H9 (cell line): ENCODE results near the gene LRRC8A. TPM values are rescaled to one million over a fixed set of nuclear protein-coding genes. Genes with fewer than 3 reads are reported as not detected.

Experiments used
- DNase-seq: peaks from one replicate; pipeline ENCODE4 v3.0.0-alpha.2; 2017
- H2AFZ ChIP-seq: one replicate; pipeline ENCODE4 v1.6.1; 2013; ENCODE audit warnings: mild to moderate bottlenecking, low read length, control low read depth, moderate library complexity
- H2AK5ac ChIP-seq: 2 replicates; pipeline ENCODE4 v1.6.1; 2013; ENCODE audit warnings: low read length, control low read depth, mixed read lengths; ENCODE audit not compliant: insufficient read length
- H2BK120ac ChIP-seq: one replicate; pipeline ENCODE4 v1.6.1; 2013; ENCODE audit warnings: low read depth, mild to moderate bottlenecking, low read length, control low read depth, inconsistent platforms; ENCODE audit not compliant: poor library complexity, severe bottlenecking
- H2BK12ac ChIP-seq: 2 replicates; pipeline ENCODE4 v1.6.1; 2013; ENCODE audit warnings: low read length, control low read depth, mixed read lengths, low read depth; ENCODE audit not compliant: insufficient read length
- H2BK15ac ChIP-seq: 2 replicates; pipeline ENCODE4 v1.6.1; 2013; ENCODE audit warnings: low read depth, low read length, control low read depth
- H2BK20ac ChIP-seq: one replicate; pipeline ENCODE4 v1.6.1; 2013; ENCODE audit warnings: low read depth, mild to moderate bottlenecking, low read length, control low read depth, inconsistent platforms; ENCODE audit not compliant: poor library complexity, severe bottlenecking
- H2BK5ac ChIP-seq: 2 replicates; pipeline ENCODE4 v1.6.1; 2013; ENCODE audit warnings: low read length, control low read depth, mixed read lengths; ENCODE audit not compliant: insufficient read length
- H3K14ac ChIP-seq: 2 replicates; pipeline ENCODE4 v1.6.1; 2013; ENCODE audit warnings: low read length, control low read depth; ENCODE audit not compliant: insufficient read depth
- H3K18ac ChIP-seq: 2 replicates; pipeline ENCODE4 v1.6.1; 2013; ENCODE audit warnings: low read depth, mild to moderate bottlenecking, mixed read lengths, low read length, control low read depth; ENCODE audit not compliant: insufficient read length
- H3K23ac ChIP-seq: 2 replicates; pipeline ENCODE4 v1.6.1; 2013; ENCODE audit warnings: low read length, control low read depth, mixed read lengths, low read depth; ENCODE audit not compliant: insufficient read length
- H3K23me2 ChIP-seq: 2 replicates; pipeline ENCODE4 v1.6.1; 2013; ENCODE audit warnings: low read depth, mild to moderate bottlenecking, mixed read lengths, low read length, control low read depth; ENCODE audit not compliant: insufficient read length, poor library complexity, severe bottlenecking
- H3K27ac ChIP-seq: 2 replicates; pipeline ENCODE4 v1.5.1; 2013; ENCODE audit warnings: low read length, control low read depth, mixed read lengths, low read depth; ENCODE audit not compliant: insufficient read length
- H3K27me3 ChIP-seq: 2 replicates; pipeline ENCODE4 v1.6.1; 2013; ENCODE audit warnings: low read length, control low read depth, inconsistent platforms; ENCODE audit not compliant: insufficient read depth
- H3K4ac ChIP-seq: 2 replicates; pipeline ENCODE4 v1.6.1; 2013; ENCODE audit warnings: low read depth, mild to moderate bottlenecking, control low read depth, inconsistent platforms, low read length, moderate library complexity
- H3K4me1 ChIP-seq: 2 replicates; pipeline ENCODE4 v1.6.1; 2013; ENCODE audit warnings: low read length, control low read depth, inconsistent platforms; ENCODE audit not compliant: insufficient read depth
- H3K4me2 ChIP-seq: 2 replicates; pipeline ENCODE4 v1.6.1; 2013; ENCODE audit warnings: low read length, control low read depth, mixed read lengths; ENCODE audit not compliant: insufficient read length, insufficient read depth
- H3K56ac ChIP-seq: 2 replicates; pipeline ENCODE4 v1.6.1; 2013; ENCODE audit warnings: low read depth, mild to moderate bottlenecking, mixed read lengths, low read length, control low read depth; ENCODE audit not compliant: insufficient read length
- H3K79me1 ChIP-seq: 2 replicates; pipeline ENCODE4 v1.6.1; 2013; ENCODE audit warnings: low read depth, mild to moderate bottlenecking, moderate library complexity, low read length, control low read depth, inconsistent platforms; ENCODE audit not compliant: insufficient read depth, poor library complexity, severe bottlenecking
- H3K79me2 ChIP-seq: 2 replicates; pipeline ENCODE4 v1.6.1; 2013; ENCODE audit warnings: low read length, control low read depth, inconsistent platforms; ENCODE audit not compliant: insufficient read depth
- H3K9ac ChIP-seq: 2 replicates; pipeline ENCODE4 v1.6.1; 2013; ENCODE audit warnings: low read length, control low read depth, mixed read lengths; ENCODE audit not compliant: insufficient read length; ENCODE audit errors: extremely low read depth
- H3K9me3 ChIP-seq: one replicate; pipeline ENCODE4 v1.6.1; 2013; ENCODE audit warnings: low read depth, low read length, inconsistent platforms; ENCODE audit not compliant: control insufficient read depth
- H3T11ph ChIP-seq: one replicate; pipeline ENCODE4 v1.6.1; 2013; ENCODE audit warnings: mild to moderate bottlenecking, low read length, control low read depth, inconsistent platforms
- H4K20me1 ChIP-seq: one replicate; pipeline ENCODE4 v1.6.1; 2013; ENCODE audit not compliant: control insufficient read depth, insufficient read length, insufficient read depth
- H4K5ac ChIP-seq: 2 replicates; pipeline ENCODE4 v1.6.1; 2013; ENCODE audit warnings: low read depth, mild to moderate bottlenecking, mixed read lengths, low read length, control low read depth; ENCODE audit not compliant: insufficient read length
- H4K8ac ChIP-seq: replicated peaks from 2 replicates; pipeline ENCODE4 v1.6.1; 2013; ENCODE audit warnings: low read length, control low read depth, mixed read lengths, low read depth; ENCODE audit not compliant: insufficient read length
- H4K91ac ChIP-seq: 2 replicates; pipeline ENCODE4 v1.6.1; 2013; ENCODE audit warnings: low read depth, mild to moderate bottlenecking, moderate library complexity, mixed read lengths, low read length, control low read depth; ENCODE audit not compliant: insufficient read length
- H3K27ac Mint-ChIP-seq, 3 experiments: 2 replicates in 2 of 3; 3 replicates in 1 of 3; pipeline ENCODE4 v1.8.0; 2020 to 2021; ENCODE audit warnings: mixed read lengths in 3 of 3, mild to moderate bottlenecking in 1 of 3, moderate library complexity in 1 of 3
- H3K27me3 Mint-ChIP-seq: 2 replicates; pipeline ENCODE4 v1.8.0; 2021; ENCODE audit warnings: low read depth, mild to moderate bottlenecking, moderate library complexity, mixed read lengths
- H3K36me3 Mint-ChIP-seq, 3 experiments: 2 replicates in 2 of 3; 3 replicates in 1 of 3; pipeline ENCODE4 v1.8.0; 2020 to 2021; ENCODE audit warnings: low read depth in 3 of 3, mixed read lengths in 3 of 3; ENCODE audit not compliant: insufficient read depth in 1 of 3
- H3K4me1 Mint-ChIP-seq, 2 experiments: 2 replicates each; pipeline ENCODE4 v1.8.0; 2020; ENCODE audit warnings: mixed read lengths in 2 of 2
- H3K4me3 Mint-ChIP-seq, 2 experiments: 2 replicates in 1 of 2; 3 replicates in 1 of 2; pipeline ENCODE4 v1.8.0; 2020 to 2021; ENCODE audit warnings: mild to moderate bottlenecking in 2 of 2, mixed read lengths in 2 of 2, moderate library complexity in 1 of 2
- H3K9me3 Mint-ChIP-seq, 2 experiments: 2 replicates in 1 of 2; 3 replicates in 1 of 2; pipeline ENCODE4 v1.8.0; 2020; ENCODE audit warnings: mild to moderate bottlenecking in 2 of 2, mixed read lengths in 2 of 2, moderate library complexity in 1 of 2
- WGBS: extraction: QIAGEN DNeasy Blood & Tissue Kit; methylation state at CpG from one replicate; pipeline ENCODE4 v1.1.7; 2013; ENCODE audit warnings: missing lambda C conversion rate, low lambda C conversion rate, mixed read lengths; ENCODE audit not compliant: insufficient read length; ENCODE audit errors: extremely low coverage; 5-methylcytosine and 5-hydroxymethylcytosine counted together
- total RNA-seq: library from RNA; stranded (reverse); gene quantifications from 2 replicates; pipeline ENCODE4 v1.2.1, GENCODE V29; 2021
- TF ChIP-seq, protein P1 (sequence below): fragments of 200-600 bp; sonication (generic); conservative IDR thresholded peaks from 3 replicates; pipeline ENCODE4 v1.8.0; 2021; ENCODE audit warnings: antibody characterized with exemption, mild to moderate bottlenecking

Gene LRRC8A
- total RNA-seq, 1 experiment from 2014 or later, result 76.0 TPM

DNA sequence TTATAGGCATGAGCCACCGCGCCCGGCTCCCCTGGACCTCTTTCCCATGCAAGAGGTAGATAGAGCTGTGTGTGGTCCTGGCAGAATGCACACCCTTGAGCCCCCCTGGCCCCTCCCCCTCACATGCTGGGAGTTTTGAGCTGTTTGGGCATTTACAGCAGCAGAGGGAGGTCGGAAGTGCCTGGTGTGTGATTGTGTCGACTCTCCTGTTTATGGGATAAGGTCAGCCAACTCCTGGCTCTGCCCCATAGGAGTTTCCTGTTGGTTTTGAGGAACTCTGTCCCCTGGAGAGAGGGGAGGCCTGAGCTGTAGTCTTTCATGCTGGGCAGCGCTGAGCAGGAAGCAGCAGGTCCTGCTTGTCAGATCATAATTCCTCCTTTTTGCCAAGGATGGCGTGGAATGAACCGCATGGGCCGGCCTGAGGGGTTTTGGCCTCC is 6.0 kb downstream of the LRRC8A start:
- peak overlapping the region; percentile 15 for H3K4me2 ChIP-seq
- H3K4me3 Mint-ChIP-seq, result peak overlapping the region in 1 of 2 experiments; percentile 68; a peak in 4 of 5 replicates

More for the DNA sequence above, 6.0 kb downstream of the LRRC8A start:
- Mint-ChIP-seq H3K4me1 (peaks cover 35 to 37% of the 10 kb centered on the region in 2 experiments), H3K27ac (peak overlapping the region; percentile 53 to 94 (median 92)), H3K36me3 (peaks cover 35 to 65% (median 38%) of the 10 kb centered on the region in 3 experiments), H3K9me3 (no peaks in the 10 kb centered on the region), H3K27me3 (peaks cover 2% of the 10 kb centered on the region; the same call in 1 of the 2 replicates)
- Histone ChIP-seq H4K91ac (no peak overlapping the region), H4K5ac (no peak overlapping the region), H3K27ac (peak overlapping the region; percentile 77), H3K4me1 (peaks cover 12% of the 10 kb centered on the region; the same call in 1 of the 2 replicates), H3K79me2 (peaks cover 37% of the 10 kb centered on the region; the same call in 1 of the 2 replicates), H2AK5ac (no peak overlapping the region), H2BK15ac (no peak overlapping the region), H3K9ac (no peak overlapping the region), H3K9me3 (no peaks in the 10 kb centered on the region), H3K23ac (no peak overlapping the region), H4K20me1 (no peaks in the 10 kb centered on the region), H3K79me1 (peaks cover 4% of the 10 kb centered on the region), H3K27me3 (no peaks in the 10 kb centered on the region), H3T11ph (no peak overlapping the region), H4K8ac (no peak overlapping the region), H3K4ac (no peak overlapping the region), H2BK120ac (no peak overlapping the region), H3K56ac (no peak overlapping the region), H2BK20ac (no peak overlapping the region), H2BK12ac (no peak overlapping the region), H2AFZ (no peak overlapping the region), H3K18ac (no peak overlapping the region), H3K23me2 (peaks cover 4% of the 10 kb centered on the region), H3K14ac (no peak overlapping the region), H2BK5ac (no peak overlapping the region)
- TF ChIP-seq, protein P1, sequence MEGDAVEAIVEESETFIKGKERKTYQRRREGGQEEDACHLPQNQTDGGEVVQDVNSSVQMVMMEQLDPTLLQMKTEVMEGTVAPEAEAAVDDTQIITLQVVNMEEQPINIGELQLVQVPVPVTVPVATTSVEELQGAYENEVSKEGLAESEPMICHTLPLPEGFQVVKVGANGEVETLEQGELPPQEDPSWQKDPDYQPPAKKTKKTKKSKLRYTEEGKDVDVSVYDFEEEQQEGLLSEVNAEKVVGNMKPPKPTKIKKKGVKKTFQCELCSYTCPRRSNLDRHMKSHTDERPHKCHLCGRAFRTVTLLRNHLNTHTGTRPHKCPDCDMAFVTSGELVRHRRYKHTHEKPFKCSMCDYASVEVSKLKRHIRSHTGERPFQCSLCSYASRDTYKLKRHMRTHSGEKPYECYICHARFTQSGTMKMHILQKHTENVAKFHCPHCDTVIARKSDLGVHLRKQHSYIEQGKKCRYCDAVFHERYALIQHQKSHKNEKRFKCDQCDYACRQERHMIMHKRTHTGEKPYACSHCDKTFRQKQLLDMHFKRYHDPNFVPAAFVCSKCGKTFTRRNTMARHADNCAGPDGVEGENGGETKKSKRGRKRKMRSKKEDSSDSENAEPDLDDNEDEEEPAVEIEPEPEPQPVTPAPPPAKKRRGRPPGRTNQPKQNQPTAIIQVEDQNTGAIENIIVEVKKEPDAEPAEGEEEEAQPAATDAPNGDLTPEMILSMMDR, result no peak
- peak; percentile 78 for DNase-seq
- no CpG with 5 or more reads among the region's 9 CpGs for WGBS
